Activated T-cell treated with anti-CD3 and anti-CD28 coated beads for 48 hours (primary cell): ENCODE measurements around the gene CRYL1.

Experiments used
- DNase-seq: peaks from one replicate; pipeline ENCODE4 v3.0.0-alpha.2; 2020; ENCODE audit warnings: low read depth

Gene CRYL1

GRCh38 chr13:20494656-20495055, 31.0 kb downstream of the CRYL1 start:
- DNase-seq = no peak

DNA sequence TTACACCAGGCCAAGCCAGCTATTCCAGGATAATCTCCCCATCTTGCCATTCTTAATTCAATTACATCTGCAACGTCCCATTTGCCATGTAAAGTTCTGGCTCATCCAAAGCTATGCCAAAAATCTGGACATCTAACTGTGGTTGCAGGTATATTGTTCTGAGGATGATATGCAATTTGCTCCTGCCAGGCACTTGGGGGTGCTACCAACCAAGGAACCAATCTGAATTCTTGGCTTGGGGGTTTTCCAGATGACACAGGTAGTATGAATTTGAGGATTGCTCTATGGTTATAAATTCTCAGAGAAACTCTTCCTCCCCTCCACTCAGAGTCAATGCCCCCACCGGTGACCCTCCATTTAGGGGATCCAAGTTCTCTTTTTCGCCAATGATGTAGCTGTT, 33.0 kb downstream of the CRYL1 start:
- peak; percentile 47 for DNase-seq

GRCh38 chr13:20491926-20492435, 33.7 kb downstream of the CRYL1 start:
- DNase-seq = no peak

GRCh38 chr13:20489185-20489820, 36.4 kb downstream of the CRYL1 start:
- DNase-seq = peak; percentile 39

DNA sequence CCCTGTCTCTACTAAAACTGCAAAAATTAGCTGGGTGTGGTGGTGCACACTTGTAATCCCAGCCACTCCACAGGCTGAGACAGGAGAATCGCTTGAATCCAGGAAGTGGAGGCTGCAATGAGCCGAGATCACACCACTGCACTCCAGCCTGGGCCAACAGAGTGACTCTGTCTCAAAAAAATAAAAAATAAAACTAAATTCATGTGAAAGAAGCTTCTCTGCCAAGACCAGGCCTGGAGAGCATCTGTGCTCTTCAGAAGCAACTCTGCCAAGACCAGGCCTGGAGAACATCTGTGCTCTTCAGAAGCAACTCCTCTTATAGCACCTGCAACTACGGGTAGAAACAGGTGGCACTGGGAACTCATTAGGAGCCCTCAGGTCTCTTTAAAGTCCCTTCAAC, 37.7 kb downstream of the CRYL1 start:
- no peak for DNase-seq

- DNase-seq = no peak
These were observed 42.9 kb downstream of the CRYL1 start for GRCh38 chr13:20482787-20483186.

GRCh38 chr13:20482275-20482761, 43.3 kb downstream of the CRYL1 start:
- DNase-seq = no peak

GRCh38 chr13:20477394-20477793, 48.3 kb downstream of the CRYL1 start:
- DNase-seq = no peak

- DNase-seq = peak; percentile 55
These were observed 49.5 kb downstream of the CRYL1 start for GRCh38 chr13:20475927-20476691.

GRCh38 chr13:20474515-20474914, 51.1 kb downstream of the CRYL1 start:
- DNase-seq = no peak

GRCh38 chr13:20473888-20474287, 51.8 kb downstream of the CRYL1 start:
- DNase-seq = no peak

GRCh38 chr13:20473139-20473538, 52.5 kb downstream of the CRYL1 start:
- DNase-seq = no peak

- DNase-seq = no peak
These were observed 53.1 kb downstream of the CRYL1 start for GRCh38 chr13:20472531-20472930.

DNA sequence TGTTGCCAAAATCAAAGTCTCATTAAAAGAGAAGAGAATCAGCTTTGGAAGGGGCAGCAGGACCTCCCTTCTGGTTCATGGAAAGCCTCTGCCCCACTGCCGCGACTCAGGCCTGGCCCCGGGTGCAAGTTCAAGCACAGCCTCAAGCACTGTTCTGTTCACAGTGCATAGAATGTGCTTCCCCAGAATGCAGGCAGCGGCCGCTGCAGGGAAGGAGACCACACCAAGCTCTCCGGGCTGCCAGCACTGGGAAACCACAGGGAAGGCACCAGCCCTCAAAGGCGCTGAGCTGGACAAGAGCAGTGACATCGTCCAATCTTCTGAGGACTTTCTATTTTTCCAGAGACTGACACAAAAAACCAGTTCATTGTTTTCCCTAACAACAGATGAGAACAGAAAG, 55.5 kb downstream of the CRYL1 start:
- no peak for DNase-seq

DNA sequence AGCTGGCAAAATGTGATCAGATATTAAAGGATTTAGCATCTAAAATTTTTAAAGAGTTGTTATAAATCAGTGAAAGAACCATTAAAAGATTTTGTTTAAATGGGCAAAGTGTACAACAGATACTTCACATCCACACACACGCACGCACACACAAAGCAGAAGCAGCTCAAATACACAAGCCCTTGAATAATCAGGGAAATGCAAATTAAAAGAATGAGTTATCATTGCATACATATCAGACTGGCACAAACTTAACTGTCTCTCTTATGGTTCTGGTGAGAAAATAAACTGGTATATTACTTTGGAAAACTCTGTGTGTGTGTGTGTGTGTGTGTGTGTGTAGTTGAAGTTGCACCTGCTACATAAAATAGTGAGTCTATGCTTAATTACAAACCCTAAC, 59.3 kb downstream of the CRYL1 start:
- DNase-seq = no peak

DNA sequence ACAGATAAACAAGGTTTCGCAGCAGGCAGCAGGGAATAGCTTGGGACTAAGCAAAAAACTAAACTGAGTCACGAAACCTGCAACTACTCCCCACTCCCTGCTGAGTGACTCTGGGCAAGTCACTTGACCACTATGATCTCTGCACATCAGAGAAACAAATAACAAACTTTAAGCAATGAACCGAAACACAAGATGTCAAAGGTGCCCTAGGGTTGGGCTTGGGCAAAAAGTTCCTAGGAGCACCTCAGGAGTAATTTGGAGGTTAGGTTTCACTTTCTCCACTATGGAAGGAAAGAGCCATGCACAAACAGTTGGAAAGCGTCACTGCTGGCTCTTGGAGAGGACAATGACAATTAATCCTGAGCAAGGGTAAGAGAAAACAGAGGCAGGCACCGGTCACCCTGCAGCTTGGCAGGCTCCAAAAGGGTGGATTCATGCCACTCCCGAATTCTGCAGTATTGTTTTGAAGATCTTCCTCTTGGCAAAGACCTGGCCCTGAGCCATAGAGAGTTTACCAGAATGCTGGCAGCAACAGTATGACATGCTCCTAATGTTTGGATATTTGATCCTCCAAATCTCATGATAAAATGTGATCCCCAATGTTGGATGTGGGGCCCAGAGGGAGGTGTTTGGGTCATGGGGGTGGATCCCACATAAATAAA, 60.3 kb downstream of the CRYL1 start:
- DNase-seq = no peak

GRCh38 chr13:20462921-20463320, 62.7 kb downstream of the CRYL1 start:
- DNase-seq = no peak

DNA sequence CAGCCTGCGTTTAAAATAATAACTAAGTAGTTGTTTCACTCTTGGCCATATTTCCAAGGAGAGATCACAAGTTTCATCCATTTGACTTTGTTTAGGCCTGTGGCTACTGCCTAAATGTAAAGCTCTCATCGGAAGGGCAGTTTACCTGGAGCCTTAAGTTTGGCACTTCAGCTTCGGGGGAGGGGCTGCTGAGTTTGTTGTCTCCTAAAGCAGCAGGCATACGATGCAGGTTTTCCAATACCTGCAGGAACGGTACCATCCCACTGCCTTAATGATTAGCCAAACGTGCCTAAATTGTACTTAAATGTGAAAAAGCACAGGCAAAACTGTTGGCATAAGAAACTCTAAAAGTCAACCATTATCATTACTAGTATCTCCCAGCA, 63.1 kb downstream of the CRYL1 start:
- DNase-seq = no peak

DNA sequence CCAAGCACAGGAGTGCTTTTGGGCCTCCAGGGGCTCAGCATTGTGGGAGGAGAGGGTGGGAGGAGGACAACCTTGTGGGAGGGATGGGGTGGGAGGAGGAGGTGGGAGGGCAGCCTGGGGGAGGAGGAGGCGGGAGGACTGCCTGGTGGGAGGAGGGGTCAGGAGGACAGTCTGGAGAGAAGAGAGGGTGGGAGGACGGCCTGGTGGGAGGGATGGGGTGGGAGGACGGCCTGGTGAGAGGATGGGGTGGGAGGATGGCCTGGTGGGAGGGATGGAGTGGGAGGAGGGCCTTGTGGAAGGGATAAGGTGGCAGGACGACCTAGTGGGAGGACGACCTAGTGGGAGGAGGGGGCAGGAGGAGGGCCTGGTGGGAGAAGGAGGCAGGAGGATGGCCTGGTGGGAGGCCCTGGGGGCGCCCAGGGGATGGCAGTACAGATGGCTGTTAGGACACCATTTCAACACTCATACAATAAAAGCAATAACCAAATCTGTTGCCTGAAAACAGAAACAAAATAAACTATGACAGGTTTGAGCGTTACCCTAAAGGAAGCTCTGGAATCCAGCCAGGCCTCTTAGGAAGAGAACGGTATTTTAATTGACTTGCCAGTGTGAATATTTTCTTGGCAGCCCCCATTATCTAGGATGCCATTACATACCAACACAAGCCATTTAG, 63.7 kb downstream of the CRYL1 start:
- DNase-seq = no peak

DNA sequence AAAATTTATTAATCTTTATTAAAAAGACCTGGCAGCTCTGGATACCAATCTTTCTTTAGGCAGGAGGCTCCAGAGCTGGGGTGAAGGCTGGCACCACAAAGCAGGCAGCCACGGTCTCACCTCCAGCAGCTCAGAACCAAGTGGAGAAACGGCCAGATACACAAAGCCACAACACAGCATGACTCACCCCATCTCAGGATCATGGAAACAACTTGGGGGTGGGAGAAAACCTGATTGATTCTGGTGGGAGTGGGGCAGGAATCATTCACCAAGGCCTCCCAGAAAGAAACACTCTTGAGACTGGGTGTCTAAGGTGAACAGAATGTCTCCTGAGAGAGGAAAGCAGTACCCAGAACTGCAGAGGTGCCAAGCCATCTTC, 64.2 kb downstream of the CRYL1 start:
- DNase-seq = peak; percentile 18

GRCh38 chr13:20460761-20461160, 64.9 kb downstream of the CRYL1 start:
- no peak for DNase-seq

GRCh38 chr13:20457670-20458069, 68.0 kb downstream of the CRYL1 start:
- DNase-seq = no peak
